Left ventricle myocardium inferior (tissue), 1 donor: ENCODE data around the gene MAN1C1. TPM values are rescaled to one million over a fixed set of nuclear protein-coding genes. Genes with fewer than 3 reads are reported as not detected.
"Not testable (repeated sequence)": the region's sequence is repeated elsewhere in the genome, so short reads cannot be mapped to it uniquely, and the experiment has no call there.

Experiments
- DNase-seq: peaks from one replicate; pipeline ENCODE4 v3.0.0-alpha.2; 2020
- H3K27ac ChIP-seq: fragments of 200-600 bp; replicated peaks from 2 replicates; pipeline ENCODE4 v1.8.0; 2021
- H3K27me3 ChIP-seq: fragments of 200-600 bp; 2 replicates; pipeline ENCODE4 v1.8.0; 2021; ENCODE audit warnings: low read depth
- H3K36me3 ChIP-seq: fragments of 200-600 bp; 2 replicates; pipeline ENCODE4 v1.8.0; 2021
- H3K4me1 ChIP-seq: fragments of 200-600 bp; 2 replicates; pipeline ENCODE4 v1.8.0; 2021
- H3K4me3 ChIP-seq: fragments of 200-600 bp; 2 replicates; pipeline ENCODE4 v1.8.0; 2021; ENCODE audit warnings: mild to moderate bottlenecking, moderate library complexity
- H3K9me3 ChIP-seq: fragments of 200-600 bp; replicated peaks from 2 replicates; pipeline ENCODE4 v1.8.0; 2021
- CTCF ChIP-seq: fragments of 200-600 bp; IDR thresholded peaks from 2 replicates; pipeline ENCODE4 v1.8.0; 2021; ENCODE audit warnings: antibody characterized with exemption, mild to moderate bottlenecking, borderline replicate concordance
- intact Hi-C: fragments of 100-400 bp; cut with micrococcal nuclease; formaldehyde crosslinking; loops from one replicate; pipeline ENCODE4 v1.11.0; 2022
- total RNA-seq: library from RNA; stranded (reverse); fragmentation: NEBNext Ultra II Directional; extraction: Animal tissue kit (Norgen Biotek cat#: 25700); gene quantifications from one replicate; pipeline ENCODE4 v1.2.1, GENCODE V29; 2021
- donor health status: DM: no; HTN: yes; CAD: no; lungs with severe emphysema.

MAN1C1 gene
- total RNA-seq, 1 donor from 2014 or later: 18.0 TPM

- peaks cover 84% of the 10 kb centered on the region for H3K4me1 ChIP-seq
- H3K27me3 ChIP-seq: no peaks in the 10 kb centered on the region
- no peaks in the 10 kb centered on the region for H3K36me3 ChIP-seq
- H3K27ac ChIP-seq: peak overlapping the region; percentile 32
- H3K4me3 ChIP-seq: no peak overlapping the region
- intact Hi-C loops: no loop called here
- TF ChIP-seq CTCF: no peak
- no peak for DNase-seq
- H3K9me3 ChIP-seq: no peaks in the 10 kb centered on the region
Measured at GRCh38 chr1:25661043-25661815, 44.6 kb downstream of the MAN1C1 start.

- H3K4me1 ChIP-seq: peaks cover 76% of the 10 kb centered on the region
- H3K27me3 ChIP-seq: no peaks in the 10 kb centered on the region
- H3K4me3 ChIP-seq: no peak overlapping the region
- H3K9me3 ChIP-seq: no peaks in the 10 kb centered on the region
- intact Hi-C loops: no loop called here
- TF ChIP-seq CTCF: no peak
- DNase-seq: no peak
- no peaks in the 10 kb centered on the region for H3K36me3 ChIP-seq
- H3K27ac ChIP-seq: no peak overlapping the region
Measured at GRCh38 chr1:25662061-25662460, 45.5 kb downstream of the MAN1C1 start.

- DNase-seq, H3K4me3 ChIP-seq, H3K9me3 ChIP-seq, intact Hi-C loops, H3K27ac ChIP-seq, H3K36me3 ChIP-seq, H3K27me3 ChIP-seq: not testable (repeated sequence)
- peaks cover 67% of the 10 kb centered on the region for H3K4me1 ChIP-seq
Measured at GRCh38 chr1:25662959-25663358, 46.4 kb downstream of the MAN1C1 start.

GRCh38 chr1:25664357-25665199 lies 48.0 kb downstream of the MAN1C1 start:
- Histone ChIP-seq H3K9me3 (no peaks in the 10 kb centered on the region), H3K4me3 (no peak overlapping the region), H3K27ac (peak overlapping the region; percentile 41), H3K36me3 (no peaks in the 10 kb centered on the region), H3K27me3 (no peaks in the 10 kb centered on the region), H3K4me1 (peaks cover 51% of the 10 kb centered on the region)
- peak; percentile 16 for TF ChIP-seq CTCF
- intact Hi-C loops: no loop called here
- no peak for DNase-seq

- intact Hi-C loops: no loop called here
- no peaks in the 10 kb centered on the region for H3K27me3 ChIP-seq
- H3K9me3 ChIP-seq: no peaks in the 10 kb centered on the region
- H3K36me3 ChIP-seq: no peaks in the 10 kb centered on the region
- H3K4me3 ChIP-seq: no peak overlapping the region
- TF ChIP-seq CTCF: no peak
- no peak overlapping the region for H3K27ac ChIP-seq
- H3K4me1 ChIP-seq: peaks cover 38% of the 10 kb centered on the region
- DNase-seq: no peak
Measured at GRCh38 chr1:25666460-25666859, 49.9 kb downstream of the MAN1C1 start.
